ENCODE measurements around the gene RGS11.

- TF ChIP-seq CTCF (IDR thresholded peaks at IDR 0.05; ENCODE audit: low read depth, low read length, missing input control) (no peak), TAF1 (conservative IDR thresholded peaks at IDR 0.05) (no peak), GABPA (IDR thresholded peaks at IDR 0.05 in 1 of 2, conservative IDR thresholded peaks at IDR 0.05 in 1 of 2) (no peak), REST (IDR thresholded peaks at IDR 0.05) (no peak), SP1 (IDR thresholded peaks at IDR 0.05) (no peak), MAX (IDR thresholded peaks at IDR 0.05) (no peak), ZBTB33 (IDR thresholded peaks at IDR 0.05) (no peak), RAD21 (IDR thresholded peaks at IDR 0.05) (no peak), YY1 (IDR thresholded peaks at IDR 0.05) (no peak)
Observed at GRCh38 chr16:268141-269053, 7.3 kb downstream of the RGS11 start.

Measured in liver (tissue), 3 donors.